Gastrocnemius medialis (tissue), 4 donors: ENCODE measurements around the gene RPA1.

Source experiments
- POLR2A ChIP-seq, 2 donors: fragments of 450-650 bp; IDR thresholded peaks; one replicate each; pipeline ENCODE4 v1.6.1; 2017; ENCODE audit warnings: antibody characterized with exemption in 2 of 2, mild to moderate bottlenecking in 2 of 2, moderate library complexity in 2 of 2
- TF ChIP-seq, protein P1 (sequence below), 5 experiments: fragments of 450-650 bp in 3 of 5; fragments of 200-600 bp in 2 of 5; sonication (generic) in 2 of 5; IDR thresholded peaks in 4 of 5; conservative IDR thresholded peaks in 1 of 5; 1 replicate in 4 of 5; 2 replicates in 1 of 5; pipeline ENCODE4 v1.5.1; 2016 to 2019; ENCODE audit warnings: antibody characterized with exemption in 5 of 5, mild to moderate bottlenecking in 3 of 5, moderate library complexity in 3 of 5

DNA sequence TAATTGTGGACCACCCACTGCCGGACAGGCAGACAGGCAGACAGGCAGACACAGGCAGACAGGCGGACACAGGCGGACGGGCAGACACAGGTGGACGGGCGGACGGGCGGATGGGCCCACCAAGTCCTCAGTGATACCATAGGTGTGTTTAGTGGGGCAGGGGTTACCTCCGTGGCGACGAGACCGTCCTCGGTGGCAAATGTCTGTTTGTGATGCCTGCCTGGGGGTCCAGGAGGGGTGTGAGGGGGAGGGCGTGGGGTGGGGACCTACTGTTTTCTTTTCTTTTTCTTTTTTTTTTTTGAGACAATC is 118.7 kb downstream of the RPA1 start:
- TF ChIP-seq, protein P1, sequence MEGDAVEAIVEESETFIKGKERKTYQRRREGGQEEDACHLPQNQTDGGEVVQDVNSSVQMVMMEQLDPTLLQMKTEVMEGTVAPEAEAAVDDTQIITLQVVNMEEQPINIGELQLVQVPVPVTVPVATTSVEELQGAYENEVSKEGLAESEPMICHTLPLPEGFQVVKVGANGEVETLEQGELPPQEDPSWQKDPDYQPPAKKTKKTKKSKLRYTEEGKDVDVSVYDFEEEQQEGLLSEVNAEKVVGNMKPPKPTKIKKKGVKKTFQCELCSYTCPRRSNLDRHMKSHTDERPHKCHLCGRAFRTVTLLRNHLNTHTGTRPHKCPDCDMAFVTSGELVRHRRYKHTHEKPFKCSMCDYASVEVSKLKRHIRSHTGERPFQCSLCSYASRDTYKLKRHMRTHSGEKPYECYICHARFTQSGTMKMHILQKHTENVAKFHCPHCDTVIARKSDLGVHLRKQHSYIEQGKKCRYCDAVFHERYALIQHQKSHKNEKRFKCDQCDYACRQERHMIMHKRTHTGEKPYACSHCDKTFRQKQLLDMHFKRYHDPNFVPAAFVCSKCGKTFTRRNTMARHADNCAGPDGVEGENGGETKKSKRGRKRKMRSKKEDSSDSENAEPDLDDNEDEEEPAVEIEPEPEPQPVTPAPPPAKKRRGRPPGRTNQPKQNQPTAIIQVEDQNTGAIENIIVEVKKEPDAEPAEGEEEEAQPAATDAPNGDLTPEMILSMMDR (IDR thresholded peaks at IDR 0.05 in 4 of 5, conservative IDR thresholded peaks at IDR 0.05 in 1 of 5) = no peak
- TF ChIP-seq POLR2A (IDR thresholded peaks at IDR 0.05) = no peak
